Activated CD8-positive, alpha-beta memory T cell treated with anti-CD3 and anti-CD28 coated beads for 36 hours (primary cell): ENCODE data around the gene PCSK9. TPM values are rescaled to one million over a fixed set of nuclear protein-coding genes. Genes with fewer than 3 reads are reported as not detected.

Experiments
- CTCF ChIA-PET: fragments of 350-600 bp; sonication (Branson Sonifier 250); formaldehyde crosslinking; loops from one replicate; lab custom pipeline; 2021; ENCODE audit warnings: antibody characterized with exemption; lab: Charles Lee
- POLR2A ChIA-PET: fragments of 350-600 bp; sonication (Branson Sonifier 250); formaldehyde crosslinking; loops from one replicate; lab custom pipeline; 2021; ENCODE audit warnings: antibody characterized with exemption; lab: Charles Lee
- total RNA-seq, 2 experiments: library from RNA; stranded (reverse); gene quantifications; one replicate each; pipeline ENCODE4 v1.2.3, GENCODE V29; 2021

The PCSK9 gene
- total RNA-seq, 2 experiments from 2014 or later, result not detected

- ChIA-PET POLR2A (no interaction called here), CTCF (no interaction called here)
These were observed 390 bp upstream of the PCSK9 start for GRCh38 chr1:55038974-55039341.

DNA sequence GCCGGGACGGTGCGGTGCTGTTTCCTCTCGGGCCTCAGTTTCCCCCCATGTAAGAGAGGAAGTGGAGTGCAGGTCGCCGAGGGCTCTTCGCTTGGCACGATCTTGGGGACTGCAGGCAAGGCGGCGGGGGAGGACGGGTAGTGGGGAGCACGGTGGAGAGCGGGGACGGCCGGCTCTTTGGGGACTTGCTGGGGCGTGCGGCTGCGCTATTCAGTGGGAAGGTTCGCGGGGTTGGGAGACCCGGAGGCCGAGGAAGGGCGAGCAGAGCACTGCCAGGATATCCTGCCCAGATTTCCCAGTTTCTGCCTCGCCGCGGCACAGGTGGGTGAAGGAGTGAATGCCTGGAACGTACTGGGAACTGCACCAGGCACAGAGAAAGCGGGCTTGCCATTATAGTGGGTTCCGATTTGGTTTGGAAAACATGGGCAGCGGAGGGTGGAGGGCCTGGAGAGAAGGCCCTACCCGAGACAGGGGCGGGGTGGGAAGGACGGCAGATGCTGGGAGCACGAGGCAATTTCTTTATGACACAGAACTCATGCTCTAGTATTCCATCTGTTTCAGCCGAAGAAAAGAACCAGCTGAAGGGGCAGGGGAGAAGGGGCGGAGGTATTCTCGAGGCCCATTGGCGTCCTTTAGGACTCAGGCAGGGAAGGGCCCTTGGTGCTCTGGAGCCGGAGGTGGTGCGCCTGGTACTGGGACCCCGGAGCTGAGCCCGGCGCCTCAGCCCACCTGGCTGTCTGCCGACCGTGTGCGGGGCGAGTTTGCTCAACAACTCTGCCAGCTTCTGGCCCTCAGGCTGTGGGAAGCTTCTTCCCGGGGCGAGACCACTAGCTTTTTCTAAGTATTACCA is 960 bp downstream of the PCSK9 start:
- CTCF ChIA-PET, result no interaction called here
- POLR2A ChIA-PET, result no interaction called here

- POLR2A ChIA-PET, result no interaction called here
- CTCF ChIA-PET, result no interaction called here
These were observed 1.7 kb downstream of the PCSK9 start for GRCh38 chr1:55040933-55041494.

DNA sequence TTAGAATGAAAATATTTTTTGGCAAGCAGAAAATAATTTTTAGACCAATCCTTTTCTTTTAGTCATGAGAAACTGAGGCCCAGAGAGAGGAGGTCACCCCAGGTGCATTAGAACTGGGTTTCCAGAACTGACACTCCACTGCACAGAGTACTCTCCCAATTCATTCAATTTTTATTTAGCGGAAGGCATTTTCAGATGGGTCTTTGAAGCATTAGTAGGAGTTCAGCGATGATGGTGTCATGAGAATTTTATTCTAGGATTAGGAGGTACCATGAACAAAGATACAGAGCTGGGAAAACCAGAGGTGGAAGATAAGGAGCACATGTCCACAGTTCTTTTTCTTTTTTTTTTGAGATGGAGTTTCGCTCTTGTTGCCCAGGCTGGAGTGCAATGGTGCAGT is 2.3 kb downstream of the PCSK9 start:
- POLR2A ChIA-PET, result no interaction called here
- CTCF ChIA-PET, result no interaction called here

GRCh38 chr1:55043011-55043410 is 3.7 kb downstream of the PCSK9 start:
- POLR2A ChIA-PET, result no interaction called here

GRCh38 chr1:55043726-55044125 is 4.4 kb downstream of the PCSK9 start:
- CTCF ChIA-PET, result no interaction called here
- POLR2A ChIA-PET, result no interaction called here

More at GRCh38 chr1:55043011-55043410, 3.7 kb downstream of the PCSK9 start:
- CTCF ChIA-PET, result interaction anchor here (0.5 kb wide), 1 partner anchor 14 kb away, joined by 4 read pairs; no protein-coding TSS in a partner anchor

- POLR2A ChIA-PET, result no interaction called here
These were observed 5.5 kb downstream of the PCSK9 start for GRCh38 chr1:55044617-55045397.

GRCh38 chr1:55045430-55045829 is 6.1 kb downstream of the PCSK9 start:
- CTCF ChIA-PET, result interaction anchor here (0.8 kb wide), 1 partner anchor 10 kb away, joined by 3 read pairs; no protein-coding TSS in a partner anchor
- POLR2A ChIA-PET, result no interaction called here

More at GRCh38 chr1:55044617-55045397, 5.5 kb downstream of the PCSK9 start:
- CTCF ChIA-PET, result interaction anchor here (0.8 kb wide), 1 partner anchor 10 kb away, joined by 3 read pairs; no protein-coding TSS in a partner anchor

DNA sequence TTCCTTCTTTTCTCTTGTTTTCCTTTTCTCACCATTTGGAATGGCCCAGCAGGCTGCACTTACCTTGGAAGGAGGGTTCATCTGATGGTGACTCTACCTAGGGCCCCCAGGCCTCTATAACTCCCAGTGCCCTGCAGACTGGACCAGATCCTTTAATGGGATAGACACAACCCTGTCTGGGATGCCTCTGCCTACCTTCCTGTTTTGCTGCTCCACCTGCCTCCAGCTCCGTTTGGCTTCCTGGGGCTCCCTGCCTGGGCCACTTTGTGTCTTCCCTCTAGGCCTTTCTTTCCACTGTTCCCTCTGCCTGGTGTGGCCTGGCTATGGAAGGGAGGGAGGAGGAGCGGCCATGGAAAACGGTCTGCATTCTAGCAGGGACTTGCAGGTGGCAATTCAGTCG is 7.5 kb downstream of the PCSK9 start:
- POLR2A ChIA-PET, result no interaction called here

DNA sequence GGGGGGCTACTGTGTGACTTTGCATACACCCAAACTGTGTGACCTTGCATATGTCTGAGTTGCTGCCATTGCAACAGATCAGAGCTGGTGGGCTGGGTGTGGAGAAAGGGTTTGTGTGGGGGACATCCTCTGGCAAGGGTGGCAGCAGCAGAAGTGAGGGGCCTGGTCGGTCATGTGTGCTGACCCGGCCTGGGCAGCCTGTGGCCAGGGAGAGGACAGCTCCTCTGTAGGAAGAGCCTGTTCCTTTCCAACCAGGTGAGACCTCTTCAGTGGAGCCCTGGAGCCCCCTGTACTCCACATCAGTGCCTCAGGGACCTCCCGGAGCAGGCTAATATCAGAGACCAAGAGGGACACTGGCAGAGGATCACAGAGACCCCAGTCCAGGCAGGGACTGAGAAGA is 8.3 kb downstream of the PCSK9 start:
- POLR2A ChIA-PET, result no interaction called here
- CTCF ChIA-PET, result no interaction called here

More for the DNA sequence above, 7.5 kb downstream of the PCSK9 start:
- CTCF ChIA-PET, result no interaction called here

GRCh38 chr1:55048453-55049270 is 9.3 kb downstream of the PCSK9 start:
- ChIA-PET CTCF (no interaction called here), POLR2A (no interaction called here)

DNA sequence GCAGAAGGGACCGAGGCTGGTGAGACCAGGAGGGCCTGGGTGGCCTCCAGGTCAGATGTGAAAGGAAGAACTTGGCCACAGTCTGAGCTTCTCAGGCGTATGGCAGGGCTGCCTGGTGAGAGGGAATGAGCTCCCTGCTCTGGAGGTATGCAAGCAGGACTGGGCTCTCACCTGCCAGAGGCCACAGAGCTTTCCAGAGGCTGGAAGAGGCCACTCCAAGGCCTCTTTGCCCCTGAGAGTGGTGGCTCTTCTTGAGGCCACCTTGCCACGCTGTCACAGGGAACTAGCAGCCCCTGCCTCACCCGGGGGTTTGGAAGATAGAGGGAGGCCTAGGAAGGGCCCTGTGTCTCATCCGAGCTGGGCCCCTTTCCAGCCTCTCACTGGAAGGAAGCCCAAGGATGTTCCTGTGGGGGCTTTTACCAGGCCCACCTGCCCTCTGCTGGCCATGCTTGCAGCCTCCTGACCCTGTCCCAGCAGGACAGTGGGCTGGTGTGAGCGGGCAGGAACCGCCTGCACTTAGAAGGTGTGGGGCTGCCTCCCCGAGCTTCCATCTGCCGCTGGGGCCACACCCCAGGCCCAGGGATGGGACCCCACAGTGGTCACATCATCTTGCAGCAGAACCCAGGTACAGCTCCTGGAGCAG is 10.0 kb downstream of the PCSK9 start:
- CTCF ChIA-PET, result no interaction called here
- POLR2A ChIA-PET, result no interaction called here

DNA sequence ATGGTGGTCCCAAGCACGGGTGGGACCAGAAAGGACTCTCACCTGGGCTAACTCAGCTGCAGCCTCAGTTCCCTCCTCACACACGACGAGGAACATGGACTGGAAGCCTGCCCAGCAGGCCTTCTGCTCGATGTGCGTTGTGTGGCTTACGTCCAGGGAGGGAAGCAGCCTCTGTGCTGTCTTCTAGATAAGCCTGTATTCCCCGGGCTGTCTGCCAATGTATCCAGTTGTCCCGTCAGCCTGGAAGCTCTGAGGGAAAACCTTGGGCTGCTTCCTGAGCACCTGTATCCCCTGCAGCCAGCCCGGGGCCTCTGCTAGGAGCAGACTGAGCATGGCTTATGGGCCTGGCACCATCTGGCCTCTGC is 10.5 kb downstream of the PCSK9 start:
- ChIA-PET POLR2A (interaction anchor here (0.7 kb wide), 1 partner anchor 33 kb away, joined by 6 read pairs; no protein-coding TSS in a partner anchor), CTCF (no interaction called here)

DNA sequence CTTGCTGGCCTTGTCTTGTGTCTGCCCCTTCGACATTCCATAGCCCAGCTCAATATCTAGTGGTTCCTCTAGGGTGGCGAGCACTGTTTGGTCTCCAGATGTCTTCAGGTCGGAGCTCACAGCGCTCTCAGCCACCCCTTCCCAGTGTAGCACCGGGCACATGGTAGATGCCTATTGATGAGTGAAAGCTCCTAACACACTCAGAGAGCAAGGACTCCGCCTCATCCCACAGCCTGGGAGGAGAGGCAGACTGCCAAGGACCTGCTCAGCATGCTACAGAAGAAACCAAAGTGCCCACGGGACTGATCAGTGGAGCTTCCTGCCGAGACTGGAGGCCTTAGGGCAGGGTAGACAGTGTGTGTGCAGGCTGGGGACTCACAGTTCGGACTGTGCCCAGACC is 10.9 kb downstream of the PCSK9 start:
- ChIA-PET POLR2A (interaction anchor here (0.7 kb wide), 1 partner anchor 33 kb away, joined by 6 read pairs; no protein-coding TSS in a partner anchor), CTCF (no interaction called here)

GRCh38 chr1:55051169-55051568 is 11.8 kb downstream of the PCSK9 start:
- ChIA-PET POLR2A (no interaction called here), CTCF (no interaction called here)

DNA sequence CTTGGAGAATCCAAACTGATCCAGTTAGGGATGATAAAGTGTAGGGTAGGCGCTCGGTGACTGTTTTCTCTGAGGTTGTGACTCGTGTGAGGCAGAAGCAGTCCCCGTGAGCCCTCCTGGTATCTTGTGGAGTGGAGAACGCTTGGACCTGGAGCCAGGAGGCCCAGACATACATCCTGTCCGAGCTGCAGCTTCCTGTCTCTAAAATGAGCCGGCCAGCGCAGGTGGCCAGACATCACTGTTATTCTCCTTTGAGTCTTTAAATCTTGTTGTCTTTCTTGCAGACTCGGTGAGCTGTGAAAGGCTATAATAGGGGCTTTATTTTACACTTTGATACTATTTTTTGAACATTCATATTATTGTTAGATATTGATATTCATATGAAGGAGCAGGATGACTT is 12.3 kb downstream of the PCSK9 start:
- ChIA-PET POLR2A (no interaction called here), CTCF (no interaction called here)

DNA sequence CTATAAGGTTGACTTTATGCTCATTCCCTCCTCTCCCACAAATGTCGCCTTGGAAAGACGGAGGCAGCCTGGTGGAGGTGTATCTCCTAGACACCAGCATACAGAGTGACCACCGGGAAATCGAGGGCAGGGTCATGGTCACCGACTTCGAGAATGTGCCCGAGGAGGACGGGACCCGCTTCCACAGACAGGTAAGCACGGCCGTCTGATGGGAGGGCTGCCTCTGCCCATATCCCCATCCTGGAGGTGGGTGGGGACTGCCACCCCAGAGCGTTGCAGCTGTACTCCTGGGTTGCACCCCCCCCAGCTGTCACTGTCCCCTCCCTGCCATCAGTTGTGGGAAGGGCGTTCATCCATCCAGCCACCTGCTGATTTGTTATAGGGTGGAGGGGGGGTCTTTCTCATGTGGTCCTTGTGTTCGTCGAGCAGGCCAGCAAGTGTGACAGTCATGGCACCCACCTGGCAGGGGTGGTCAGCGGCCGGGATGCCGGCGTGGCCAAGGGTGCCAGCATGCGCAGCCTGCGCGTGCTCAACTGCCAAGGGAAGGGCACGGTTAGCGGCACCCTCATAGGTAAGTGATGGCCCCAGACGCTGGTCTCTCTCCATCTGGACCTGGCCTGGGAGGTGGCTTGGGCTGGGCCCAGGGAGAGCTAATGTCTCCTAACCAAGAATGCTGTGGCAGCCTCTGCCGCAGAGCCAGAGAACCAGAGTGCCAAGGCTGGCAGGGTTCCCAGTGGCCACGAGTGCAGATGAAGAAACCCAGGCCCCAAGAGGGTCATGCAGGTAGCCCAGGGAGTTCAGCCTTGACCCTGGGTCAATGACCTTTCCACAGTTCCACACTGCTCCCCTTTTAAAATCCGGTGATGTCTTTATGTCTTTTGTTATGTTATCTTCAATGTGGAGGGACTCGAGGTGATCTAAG is 13.1 kb downstream of the PCSK9 start:
- CTCF ChIA-PET, result no interaction called here
- POLR2A ChIA-PET, result no interaction called here
